Activated CD8-positive, alpha-beta T cell treated with anti-CD3 and anti-CD28 coated beads, Interleukin-2, amount 10 ng/mL, durations not matched to agents 7 days and 5 days (primary cell): ENCODE data around the gene STPG2. TPM values are rescaled to one million over a fixed set of nuclear protein-coding genes. Genes with fewer than 3 reads are reported as not detected.

ENCODE experiments used
- ATAC-seq: fragments of 150-1000 bp; cut with Tn5 transposase; one replicate; pipeline ENCODE4 v1.10.0; 2021; ENCODE audit warnings: moderate library complexity
- CTCF ChIA-PET: fragments of 350-600 bp; sonication (Branson Sonifier 250); formaldehyde crosslinking; loops from one replicate; lab custom pipeline; 2021; ENCODE audit warnings: antibody characterized with exemption; lab: Charles Lee
- POLR2A ChIA-PET: fragments of 350-600 bp; sonication (Branson Sonifier 250); formaldehyde crosslinking; loops from one replicate; lab custom pipeline; 2021; ENCODE audit warnings: antibody characterized with exemption; lab: Charles Lee
- DNase-seq: peaks from one replicate; pipeline ENCODE4 v3.0.0-alpha.2; 2020
- H3K27ac Mint-ChIP-seq: one replicate; pipeline ENCODE4 v1.8.0; 2021; ENCODE audit warnings: mild to moderate bottlenecking, mixed read lengths
- H3K27me3 Mint-ChIP-seq: one replicate; pipeline ENCODE4 v1.8.0; 2021; ENCODE audit warnings: low read depth, mixed read lengths
- H3K36me3 Mint-ChIP-seq: one replicate; pipeline ENCODE4 v1.8.0; 2021; ENCODE audit warnings: low read depth, mixed read lengths
- H3K4me1 Mint-ChIP-seq: one replicate; pipeline ENCODE4 v1.8.0; 2021; ENCODE audit warnings: low read depth, mixed read lengths
- H3K4me3 Mint-ChIP-seq: one replicate; pipeline ENCODE4 v1.8.0; 2021; ENCODE audit warnings: mild to moderate bottlenecking, mixed read lengths
- H3K9me3 Mint-ChIP-seq: one replicate; pipeline ENCODE4 v1.8.0; 2022; ENCODE audit warnings: mixed read lengths; ENCODE audit not compliant: insufficient read depth
- total RNA-seq, 2 experiments: library from RNA; stranded (reverse); gene quantifications; one replicate each; pipeline ENCODE4 v1.2.3, GENCODE V29; 2021

Gene STPG2
- total RNA-seq, 2 experiments from 2014 or later: not detected

DNA sequence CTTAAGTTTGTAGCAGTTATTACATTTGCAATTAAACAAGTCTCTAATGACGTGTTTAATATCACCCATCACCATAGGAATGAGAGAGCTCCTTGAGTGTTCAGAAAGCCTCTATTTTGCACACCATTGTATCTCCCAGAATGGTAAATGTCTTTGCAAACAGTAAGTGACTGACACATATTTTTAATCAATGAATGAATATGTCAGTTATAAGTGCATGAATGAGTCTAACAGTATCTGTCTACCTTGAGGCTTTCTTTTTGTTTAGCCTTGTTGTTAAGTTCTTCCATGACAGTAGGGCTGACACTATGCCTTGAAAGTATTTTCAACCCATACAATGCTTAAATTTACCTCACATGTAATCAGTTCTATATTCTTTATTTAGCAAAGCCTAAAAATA, 292.2 kb downstream of the STPG2 start:
- Mint-ChIP-seq H3K36me3 (no peaks in the 10 kb centered on the region), H3K4me1 (no peaks in the 10 kb centered on the region), H3K27me3 (no peaks in the 10 kb centered on the region), H3K4me3 (no peak overlapping the region), H3K27ac (no peak overlapping the region), H3K9me3 (peaks cover 15% of the 10 kb centered on the region)
- DNase-seq: no peak
- CTCF ChIA-PET: no interaction called here
- ATAC-seq: no peak
- POLR2A ChIA-PET: no interaction called here

DNA sequence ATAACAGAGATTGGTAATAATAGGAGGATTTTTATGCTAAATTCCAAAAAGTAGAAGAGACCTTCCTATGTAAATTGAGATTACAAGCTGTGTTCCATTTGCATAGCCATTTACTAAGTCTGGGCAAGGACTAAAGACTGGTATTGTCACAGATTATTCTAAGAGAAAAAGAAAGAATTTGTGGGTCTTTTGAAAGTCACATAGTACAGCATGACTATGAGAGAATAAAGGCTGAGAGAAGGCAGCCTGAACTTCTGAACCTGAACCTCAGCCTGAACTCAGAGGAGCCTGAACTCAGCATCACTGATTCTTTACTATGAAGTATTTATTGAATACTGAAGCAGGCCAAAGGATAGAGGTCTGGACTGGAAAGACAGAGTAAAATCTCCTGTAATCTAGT, 297.5 kb downstream of the STPG2 start:
- H3K4me3 Mint-ChIP-seq: no peak overlapping the region
- H3K9me3 Mint-ChIP-seq: peaks cover 7% of the 10 kb centered on the region
- H3K36me3 Mint-ChIP-seq: no peaks in the 10 kb centered on the region
- ATAC-seq (no peak), DNase-seq (no peak)
- H3K27ac Mint-ChIP-seq: no peak overlapping the region
- H3K27me3 Mint-ChIP-seq: no peaks in the 10 kb centered on the region
- CTCF ChIA-PET: no interaction called here
- POLR2A ChIA-PET: no interaction called here
- H3K4me1 Mint-ChIP-seq: no peaks in the 10 kb centered on the region

DNA sequence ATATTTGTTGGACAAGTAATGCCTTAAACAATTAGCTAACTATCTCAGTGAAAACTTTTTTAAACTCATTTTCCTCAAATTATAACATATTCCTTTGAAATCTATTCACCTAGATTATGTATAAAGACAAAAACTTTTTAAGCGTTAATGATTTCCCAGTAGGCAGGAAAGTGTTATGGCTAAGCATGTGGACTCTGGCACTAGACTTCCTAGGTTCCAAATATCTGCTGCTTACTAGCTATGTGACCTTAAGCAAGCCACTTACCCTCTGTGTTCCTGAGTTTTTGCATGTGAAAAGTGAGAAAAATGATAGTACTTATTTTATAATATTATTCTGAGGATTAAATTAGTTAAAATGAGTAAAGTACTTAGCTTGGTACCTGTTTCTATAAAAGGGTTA, 301.8 kb downstream of the STPG2 start:
- ChIA-PET CTCF (no interaction called here), POLR2A (no interaction called here)
- no peak overlapping the region for H3K4me3 Mint-ChIP-seq
- no peaks in the 10 kb centered on the region for H3K27me3 Mint-ChIP-seq
- no peaks in the 10 kb centered on the region for H3K4me1 Mint-ChIP-seq
- H3K36me3 Mint-ChIP-seq: no peaks in the 10 kb centered on the region
- H3K27ac Mint-ChIP-seq: no peak overlapping the region
- ATAC-seq: no peak
- DNase-seq: no peak
- H3K9me3 Mint-ChIP-seq: peaks cover 7% of the 10 kb centered on the region

DNA sequence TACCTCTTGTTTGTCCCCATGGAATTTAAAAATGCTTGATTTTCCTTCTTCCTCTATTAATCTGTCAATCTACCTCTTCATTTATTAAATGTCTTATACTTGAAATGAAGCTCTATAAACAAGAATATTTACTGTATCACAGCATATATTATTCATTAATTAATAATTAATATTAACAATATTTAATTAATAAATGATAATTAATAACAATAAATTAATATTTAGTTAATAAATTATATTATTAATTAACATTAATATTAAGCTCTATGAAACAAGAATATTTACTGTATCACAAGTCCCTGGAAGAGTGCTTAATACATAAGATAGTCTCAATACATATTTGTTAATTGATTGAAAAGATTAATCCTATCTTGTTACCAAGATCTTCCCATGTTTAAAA, 306.6 kb downstream of the STPG2 start:
- POLR2A ChIA-PET: no interaction called here
- ATAC-seq (no peak), DNase-seq (no peak)
- Mint-ChIP-seq H3K36me3 (no peaks in the 10 kb centered on the region), H3K27me3 (no peaks in the 10 kb centered on the region), H3K4me1 (no peaks in the 10 kb centered on the region), H3K4me3 (no peak overlapping the region), H3K9me3 (no peaks in the 10 kb centered on the region), H3K27ac (no peak overlapping the region)
- CTCF ChIA-PET: no interaction called here

DNA sequence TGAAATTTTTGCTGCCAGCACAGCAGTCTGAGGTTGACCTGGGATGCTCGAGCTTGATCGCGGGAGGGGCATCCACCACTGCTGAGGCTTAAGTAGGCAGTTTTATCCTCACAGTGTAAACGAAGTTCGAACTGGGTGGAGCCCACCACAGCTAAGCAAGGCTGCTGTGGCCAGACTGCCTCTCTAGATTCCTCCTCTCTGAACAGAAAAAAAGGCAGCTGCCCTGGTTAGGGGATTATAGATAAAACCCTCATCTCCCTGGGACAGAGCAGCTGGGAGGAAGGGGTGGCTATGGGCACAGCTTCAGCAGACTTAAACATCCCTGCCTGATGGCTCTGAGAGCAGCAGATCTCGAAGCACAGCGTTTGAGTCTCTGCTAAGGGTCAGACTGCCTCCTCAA, 314.6 kb downstream of the STPG2 start:
- no peak overlapping the region for H3K4me3 Mint-ChIP-seq
- no peaks in the 10 kb centered on the region for H3K36me3 Mint-ChIP-seq
- no peak for DNase-seq
- H3K9me3 Mint-ChIP-seq: no peaks in the 10 kb centered on the region
- ChIA-PET POLR2A (no interaction called here), CTCF (no interaction called here)
- no peak for ATAC-seq
- H3K27ac Mint-ChIP-seq: no peak overlapping the region
- H3K27me3 Mint-ChIP-seq: no peaks in the 10 kb centered on the region
- H3K4me1 Mint-ChIP-seq: no peaks in the 10 kb centered on the region

DNA sequence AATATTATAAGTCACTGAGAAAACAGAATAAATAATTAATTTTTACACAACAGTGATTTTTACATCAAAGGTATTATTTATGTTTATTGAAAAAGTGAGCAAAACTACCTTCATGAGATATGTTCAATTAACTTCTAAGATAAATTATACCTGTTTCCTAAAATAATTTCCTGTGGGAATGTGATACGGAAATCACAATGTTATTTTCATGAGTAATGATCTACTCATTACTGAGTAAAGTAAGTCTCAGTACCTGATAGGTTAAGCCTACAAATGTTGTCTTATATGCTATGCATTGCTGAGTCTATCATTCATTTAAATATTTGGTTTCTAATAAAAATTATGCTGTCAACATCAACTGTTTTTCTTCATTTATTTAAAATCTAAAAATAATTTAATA, 324.0 kb downstream of the STPG2 start:
- DNase-seq (no peak), ATAC-seq (no peak)
- ChIA-PET CTCF (no interaction called here), POLR2A (no interaction called here)
- Mint-ChIP-seq H3K4me3 (no peak overlapping the region), H3K36me3 (no peaks in the 10 kb centered on the region), H3K27ac (no peak overlapping the region), H3K9me3 (no peaks in the 10 kb centered on the region), H3K27me3 (no peaks in the 10 kb centered on the region), H3K4me1 (no peaks in the 10 kb centered on the region)

DNA sequence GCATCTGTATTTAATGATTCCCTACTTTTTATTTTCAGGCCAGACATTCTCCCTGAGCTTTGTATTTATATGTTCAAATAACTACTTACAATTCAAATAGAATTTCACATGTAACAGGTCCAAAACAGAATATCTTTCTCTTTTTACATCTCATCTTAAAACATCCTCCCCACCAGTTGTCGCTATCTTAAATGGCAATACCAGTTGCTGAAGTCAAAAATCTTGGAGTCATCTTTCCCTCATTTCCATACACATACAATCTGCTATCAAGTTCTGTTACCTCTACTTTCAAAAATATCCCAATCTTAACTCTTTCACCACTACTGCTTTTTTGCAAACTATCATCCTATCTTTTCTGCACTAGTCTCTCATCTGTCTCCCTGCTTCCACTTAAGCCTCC, 330.5 kb downstream of the STPG2 start:
- Mint-ChIP-seq H3K9me3 (no peaks in the 10 kb centered on the region), H3K4me1 (no peaks in the 10 kb centered on the region), H3K36me3 (no peaks in the 10 kb centered on the region), H3K27me3 (no peaks in the 10 kb centered on the region), H3K27ac (no peak overlapping the region), H3K4me3 (no peak overlapping the region)
- DNase-seq (no peak), ATAC-seq (no peak)
- ChIA-PET CTCF (no interaction called here), POLR2A (no interaction called here)

DNA sequence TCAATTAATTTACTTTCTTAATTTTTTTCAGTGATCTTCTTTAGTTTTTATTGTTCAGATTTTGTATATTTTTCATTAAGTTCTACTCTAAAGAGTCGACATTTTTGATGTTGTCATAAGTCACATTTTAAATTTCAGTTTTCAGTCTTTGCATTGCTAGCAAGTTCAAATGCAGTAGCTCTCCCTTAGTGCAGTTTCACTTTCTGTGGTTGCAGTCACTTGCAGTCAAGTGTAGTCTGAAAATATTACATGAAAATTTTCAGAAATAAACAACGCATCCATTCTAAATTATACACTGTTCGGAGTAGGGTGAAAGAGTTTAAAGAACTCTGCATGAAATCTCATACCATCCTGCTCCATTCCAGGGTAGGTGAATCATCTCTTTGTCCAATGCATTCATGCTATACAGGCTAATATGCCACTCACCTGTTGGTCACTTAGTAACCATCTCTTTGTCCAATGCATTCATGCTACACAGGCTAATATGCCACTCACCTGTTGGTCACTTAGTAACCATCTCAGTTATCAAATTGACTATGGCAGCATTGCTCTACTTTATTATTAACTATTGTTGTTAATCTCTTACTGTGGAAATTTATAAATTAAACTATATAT, 356.9 kb downstream of the STPG2 start:
- ATAC-seq: no peak
- Mint-ChIP-seq H3K36me3 (no peaks in the 10 kb centered on the region), H3K27me3 (no peaks in the 10 kb centered on the region), H3K4me3 (no peak overlapping the region), H3K4me1 (no peaks in the 10 kb centered on the region), H3K9me3 (no peaks in the 10 kb centered on the region), H3K27ac (no peak overlapping the region)
- no peak for DNase-seq
- ChIA-PET POLR2A (no interaction called here), CTCF (no interaction called here)

DNA sequence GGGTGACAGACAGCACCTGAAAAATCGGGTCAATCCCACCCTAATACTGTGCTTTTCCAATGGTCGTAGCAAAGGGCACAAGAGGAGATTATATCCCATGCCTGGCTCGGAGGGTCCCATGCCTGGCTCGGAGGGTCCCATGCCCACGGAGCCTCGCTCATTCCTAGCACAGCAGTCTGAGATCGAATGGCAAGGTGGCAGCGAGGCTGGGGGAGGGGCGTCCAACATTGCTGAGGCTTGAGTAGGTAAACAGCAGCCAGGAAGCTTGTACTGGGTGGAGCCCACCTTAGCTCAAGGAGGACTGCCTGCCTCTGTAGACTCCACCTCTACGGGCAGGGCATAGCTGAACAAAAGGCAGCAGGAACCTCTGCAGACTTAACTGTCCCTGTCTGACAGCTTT, 365.1 kb downstream of the STPG2 start:
- Mint-ChIP-seq H3K36me3 (no peaks in the 10 kb centered on the region), H3K4me1 (no peaks in the 10 kb centered on the region), H3K9me3 (peaks cover 12% of the 10 kb centered on the region), H3K27me3 (no peaks in the 10 kb centered on the region), H3K4me3 (no peak overlapping the region), H3K27ac (no peak overlapping the region)
- ChIA-PET CTCF (no interaction called here), POLR2A (no interaction called here)
- no peak for DNase-seq
- no peak for ATAC-seq

DNA sequence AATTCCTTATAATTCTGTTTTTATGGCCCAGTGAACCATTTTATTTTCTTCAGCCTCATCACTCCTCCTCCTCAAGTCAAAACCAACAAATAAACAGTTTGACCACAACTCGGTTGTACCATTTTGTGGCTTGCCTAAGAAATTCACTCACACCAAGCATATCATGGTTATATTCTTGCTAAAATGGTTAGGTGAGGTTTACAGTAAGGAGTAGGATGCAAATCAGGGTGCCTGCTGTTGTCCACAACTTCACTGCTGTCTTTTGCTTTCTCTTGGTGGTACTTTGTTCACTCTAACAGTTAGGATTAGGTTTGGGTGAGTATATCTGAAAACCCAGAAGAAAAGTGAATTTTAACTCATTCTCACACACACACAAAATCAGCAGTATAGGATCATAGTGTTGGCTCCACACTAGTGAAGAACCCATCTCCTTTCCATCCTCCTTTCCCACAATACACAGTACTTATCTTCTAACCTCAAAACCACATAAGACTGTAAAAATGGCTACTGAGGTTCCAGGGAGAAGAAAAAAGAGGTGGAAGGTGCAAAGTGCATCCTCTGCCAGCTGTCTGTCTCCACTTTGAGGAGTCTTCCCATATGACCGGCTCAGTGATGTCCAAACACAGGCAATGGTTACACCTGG, 368.8 kb downstream of the STPG2 start:
- ATAC-seq (no peak), DNase-seq (no peak)
- H3K27ac Mint-ChIP-seq: no peak overlapping the region
- H3K9me3 Mint-ChIP-seq: peaks cover 11% of the 10 kb centered on the region
- no peaks in the 10 kb centered on the region for H3K4me1 Mint-ChIP-seq
- no peaks in the 10 kb centered on the region for H3K36me3 Mint-ChIP-seq
- CTCF ChIA-PET: no interaction called here
- H3K4me3 Mint-ChIP-seq: no peak overlapping the region
- POLR2A ChIA-PET: no interaction called here
- no peaks in the 10 kb centered on the region for H3K27me3 Mint-ChIP-seq

DNA sequence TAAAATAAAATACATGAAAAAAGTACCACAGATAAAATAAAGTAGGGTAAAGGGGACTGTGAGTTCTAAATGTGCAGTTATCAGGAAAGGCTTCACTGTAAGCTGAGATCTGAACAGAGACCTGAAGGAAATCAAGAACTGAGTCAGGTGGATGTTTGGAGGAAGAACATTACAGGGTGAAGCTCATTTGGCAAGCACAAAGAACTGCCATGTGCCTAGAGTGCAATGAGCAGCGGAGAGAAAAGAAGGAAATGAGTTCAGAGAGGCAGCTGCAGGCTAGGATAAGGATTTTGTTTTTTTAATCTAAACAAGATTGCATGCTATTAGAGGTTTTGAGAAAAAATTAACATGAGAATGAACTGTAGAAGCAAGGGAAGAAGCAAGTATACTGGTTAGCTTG, 373.1 kb downstream of the STPG2 start:
- no peak for DNase-seq
- no peaks in the 10 kb centered on the region for H3K36me3 Mint-ChIP-seq
- no peaks in the 10 kb centered on the region for H3K4me1 Mint-ChIP-seq
- ChIA-PET CTCF (no interaction called here), POLR2A (no interaction called here)
- ATAC-seq: no peak
- no peaks in the 10 kb centered on the region for H3K27me3 Mint-ChIP-seq
- no peak overlapping the region for H3K27ac Mint-ChIP-seq
- peaks cover 4% of the 10 kb centered on the region for H3K9me3 Mint-ChIP-seq
- no peak overlapping the region for H3K4me3 Mint-ChIP-seq

DNA sequence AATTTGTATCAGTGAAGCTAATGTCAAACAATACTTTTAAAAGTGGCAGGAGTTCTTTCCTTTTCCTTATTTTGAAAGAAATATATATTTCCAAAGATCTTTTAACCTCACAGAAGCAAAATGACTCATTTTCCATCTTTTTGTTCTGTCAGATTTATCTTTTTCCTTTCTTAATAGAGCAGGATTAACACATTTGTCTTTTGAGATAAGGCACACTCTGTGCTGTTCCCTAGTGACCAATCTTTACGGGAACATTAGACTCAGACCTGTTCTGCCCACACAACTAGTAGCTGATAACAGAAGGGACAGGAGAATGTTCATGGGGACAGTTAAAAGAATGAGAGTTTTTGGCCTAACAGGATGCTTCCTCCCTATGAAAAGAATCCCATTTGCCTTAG, 381.2 kb downstream of the STPG2 start:
- DNase-seq (no peak), ATAC-seq (no peak)
- ChIA-PET CTCF (no interaction called here), POLR2A (no interaction called here)
- no peak overlapping the region for H3K4me3 Mint-ChIP-seq
- H3K9me3 Mint-ChIP-seq: no peaks in the 10 kb centered on the region
- H3K36me3 Mint-ChIP-seq: no peaks in the 10 kb centered on the region
- H3K27me3 Mint-ChIP-seq: no peaks in the 10 kb centered on the region
- H3K4me1 Mint-ChIP-seq: no peaks in the 10 kb centered on the region
- no peak overlapping the region for H3K27ac Mint-ChIP-seq
